PC-9 (cell line): ENCODE results near the gene TCF4.

Experiments
- EZH2 ChIP-seq: fragments of 200-600 bp; sonication (generic); IDR thresholded peaks from 2 replicates; pipeline ENCODE4 v1.8.0; 2017; ENCODE audit warnings: antibody characterized with exemption, low read depth
- TF ChIP-seq, protein P1 (sequence below): fragments of 200-600 bp; sonication (generic); conservative IDR thresholded peaks from 2 replicates; pipeline ENCODE4 v1.6.1; 2017; ENCODE audit warnings: mixed run types, antibody characterized with exemption, mild to moderate bottlenecking, moderate library complexity

- TF ChIP-seq, protein P1, sequence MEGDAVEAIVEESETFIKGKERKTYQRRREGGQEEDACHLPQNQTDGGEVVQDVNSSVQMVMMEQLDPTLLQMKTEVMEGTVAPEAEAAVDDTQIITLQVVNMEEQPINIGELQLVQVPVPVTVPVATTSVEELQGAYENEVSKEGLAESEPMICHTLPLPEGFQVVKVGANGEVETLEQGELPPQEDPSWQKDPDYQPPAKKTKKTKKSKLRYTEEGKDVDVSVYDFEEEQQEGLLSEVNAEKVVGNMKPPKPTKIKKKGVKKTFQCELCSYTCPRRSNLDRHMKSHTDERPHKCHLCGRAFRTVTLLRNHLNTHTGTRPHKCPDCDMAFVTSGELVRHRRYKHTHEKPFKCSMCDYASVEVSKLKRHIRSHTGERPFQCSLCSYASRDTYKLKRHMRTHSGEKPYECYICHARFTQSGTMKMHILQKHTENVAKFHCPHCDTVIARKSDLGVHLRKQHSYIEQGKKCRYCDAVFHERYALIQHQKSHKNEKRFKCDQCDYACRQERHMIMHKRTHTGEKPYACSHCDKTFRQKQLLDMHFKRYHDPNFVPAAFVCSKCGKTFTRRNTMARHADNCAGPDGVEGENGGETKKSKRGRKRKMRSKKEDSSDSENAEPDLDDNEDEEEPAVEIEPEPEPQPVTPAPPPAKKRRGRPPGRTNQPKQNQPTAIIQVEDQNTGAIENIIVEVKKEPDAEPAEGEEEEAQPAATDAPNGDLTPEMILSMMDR, result no peak
- no peak for TF ChIP-seq EZH2
These were observed 250.9 kb downstream of the TCF4 start for GRCh38 chr18:55337138-55337537.
